Activated naive CD4-positive, alpha-beta T cell treated with anti-CD3 and anti-CD28 coated beads, Interleukin-2, amount 10 ng/mL, durations not matched to agents 7 days and 5 days (primary cell): ENCODE data around the gene SIRPA.

Experiments
- CTCF ChIA-PET: fragments of 350-600 bp; sonication (Branson Sonifier 250); formaldehyde crosslinking; loops from one replicate; lab custom pipeline; 2021; ENCODE audit warnings: antibody characterized with exemption; lab: Charles Lee
- DNase-seq: peaks from one replicate; pipeline ENCODE4 v3.0.0-alpha.2; 2020
- H3K27ac Mint-ChIP-seq: one replicate; pipeline ENCODE4 v1.8.0; 2021; ENCODE audit warnings: mild to moderate bottlenecking, moderate library complexity, mixed read lengths
- H3K27me3 Mint-ChIP-seq: one replicate; pipeline ENCODE4 v1.8.0; 2021; ENCODE audit warnings: mild to moderate bottlenecking, mixed read lengths
- H3K36me3 Mint-ChIP-seq: one replicate; pipeline ENCODE4 v1.8.0; 2021; ENCODE audit warnings: mixed read lengths
- H3K4me1 Mint-ChIP-seq: one replicate; pipeline ENCODE4 v1.8.0; 2021; ENCODE audit warnings: mixed read lengths
- H3K4me3 Mint-ChIP-seq: one replicate; pipeline ENCODE4 v1.8.0; 2021; ENCODE audit warnings: mild to moderate bottlenecking, moderate library complexity, mixed read lengths
- H3K9me3 Mint-ChIP-seq: one replicate; pipeline ENCODE4 v1.8.0; 2021; ENCODE audit warnings: mixed read lengths

SIRPA gene

GRCh38 chr20:1861347-1861976 is 33.7 kb upstream of the SIRPA start:
- no peaks in the 10 kb centered on the region for H3K36me3 Mint-ChIP-seq
- H3K4me3 Mint-ChIP-seq = no peak overlapping the region
- peaks cover 34% of the 10 kb centered on the region for H3K27me3 Mint-ChIP-seq
- CTCF ChIA-PET = no interaction called here
- H3K4me1 Mint-ChIP-seq = no peaks in the 10 kb centered on the region
- no peak for DNase-seq
- no peaks in the 10 kb centered on the region for H3K9me3 Mint-ChIP-seq
- no peak overlapping the region for H3K27ac Mint-ChIP-seq

GRCh38 chr20:1861996-1862662 is 33.1 kb upstream of the SIRPA start:
- Mint-ChIP-seq H3K4me1 (no peaks in the 10 kb centered on the region), H3K27ac (no peak overlapping the region), H3K27me3 (peaks cover 41% of the 10 kb centered on the region), H3K9me3 (no peaks in the 10 kb centered on the region), H3K36me3 (no peaks in the 10 kb centered on the region), H3K4me3 (no peak overlapping the region)
- DNase-seq = no peak
- CTCF ChIA-PET = no interaction called here

- Mint-ChIP-seq H3K36me3 (no peaks in the 10 kb centered on the region), H3K27me3 (peaks cover 43% of the 10 kb centered on the region), H3K9me3 (no peaks in the 10 kb centered on the region), H3K27ac (no peak overlapping the region), H3K4me1 (no peaks in the 10 kb centered on the region), H3K4me3 (no peak overlapping the region)
- DNase-seq = no peak
- CTCF ChIA-PET = no interaction called here
Measured at GRCh38 chr20:1862663-1863053, 32.5 kb upstream of the SIRPA start.

GRCh38 chr20:1863296-1863695 is 31.9 kb upstream of the SIRPA start:
- Mint-ChIP-seq H3K36me3 (no peaks in the 10 kb centered on the region), H3K9me3 (no peaks in the 10 kb centered on the region), H3K27ac (no peak overlapping the region), H3K4me3 (no peak overlapping the region), H3K27me3 (peaks cover 50% of the 10 kb centered on the region), H3K4me1 (no peaks in the 10 kb centered on the region)
- DNase-seq = no peak
- CTCF ChIA-PET = no interaction called here

- CTCF ChIA-PET = no interaction called here
- Mint-ChIP-seq H3K9me3 (no peaks in the 10 kb centered on the region), H3K27ac (no peak overlapping the region), H3K4me3 (no peak overlapping the region), H3K4me1 (no peaks in the 10 kb centered on the region), H3K36me3 (no peaks in the 10 kb centered on the region), H3K27me3 (peaks cover 66% of the 10 kb centered on the region)
- no peak for DNase-seq
Measured at GRCh38 chr20:1866834-1867233, 28.4 kb upstream of the SIRPA start.

GRCh38 chr20:1867495-1868260 is 27.5 kb upstream of the SIRPA start:
- Mint-ChIP-seq H3K4me1 (no peaks in the 10 kb centered on the region), H3K9me3 (no peaks in the 10 kb centered on the region), H3K27ac (no peak overlapping the region), H3K27me3 (peaks cover 59% of the 10 kb centered on the region), H3K4me3 (no peak overlapping the region), H3K36me3 (no peaks in the 10 kb centered on the region)
- no peak for DNase-seq
- CTCF ChIA-PET = no interaction called here

- no peak for DNase-seq
- Mint-ChIP-seq H3K36me3 (no peaks in the 10 kb centered on the region), H3K9me3 (no peaks in the 10 kb centered on the region), H3K4me1 (no peaks in the 10 kb centered on the region), H3K27ac (no peak overlapping the region), H3K4me3 (no peak overlapping the region), H3K27me3 (peaks cover 51% of the 10 kb centered on the region)
- CTCF ChIA-PET = no interaction called here
Measured at GRCh38 chr20:1868856-1869255, 26.4 kb upstream of the SIRPA start.

- CTCF ChIA-PET = no interaction called here
- Mint-ChIP-seq H3K36me3 (no peaks in the 10 kb centered on the region), H3K4me3 (no peak overlapping the region), H3K4me1 (no peaks in the 10 kb centered on the region), H3K27me3 (peaks cover 45% of the 10 kb centered on the region), H3K27ac (no peak overlapping the region), H3K9me3 (no peaks in the 10 kb centered on the region)
- DNase-seq = no peak
Measured at GRCh38 chr20:1870323-1870722, 24.9 kb upstream of the SIRPA start.

- H3K27me3 Mint-ChIP-seq = peaks cover 43% of the 10 kb centered on the region
- no peak overlapping the region for H3K27ac Mint-ChIP-seq
- no peaks in the 10 kb centered on the region for H3K36me3 Mint-ChIP-seq
- no peaks in the 10 kb centered on the region for H3K9me3 Mint-ChIP-seq
- no peak overlapping the region for H3K4me3 Mint-ChIP-seq
- CTCF ChIA-PET = interaction anchor here (0.6 kb wide), 1 partner anchor 444 kb away, joined by 3 read pairs; no protein-coding TSS in a partner anchor
- no peak for DNase-seq
- no peaks in the 10 kb centered on the region for H3K4me1 Mint-ChIP-seq
Measured at GRCh38 chr20:1870792-1871550, 24.2 kb upstream of the SIRPA start.

GRCh38 chr20:1871807-1872458 is 23.3 kb upstream of the SIRPA start:
- Mint-ChIP-seq H3K4me3 (no peak overlapping the region), H3K4me1 (no peaks in the 10 kb centered on the region)
- CTCF ChIA-PET = no interaction called here

GRCh38 chr20:1872459-1873097 is 22.6 kb upstream of the SIRPA start:
- no peak overlapping the region for H3K27ac Mint-ChIP-seq
- no peaks in the 10 kb centered on the region for H3K36me3 Mint-ChIP-seq
- peaks cover 31% of the 10 kb centered on the region for H3K27me3 Mint-ChIP-seq
- no peaks in the 10 kb centered on the region for H3K9me3 Mint-ChIP-seq
- H3K4me1 Mint-ChIP-seq = no peaks in the 10 kb centered on the region
- CTCF ChIA-PET = interaction anchor here (1.3 kb wide), 1 partner anchor 27 kb away, joined by 3 read pairs; no protein-coding TSS in a partner anchor
- no peak overlapping the region for H3K4me3 Mint-ChIP-seq
- no peak for DNase-seq

More at GRCh38 chr20:1871807-1872458, 23.3 kb upstream of the SIRPA start:
- H3K27me3 Mint-ChIP-seq = peaks cover 38% of the 10 kb centered on the region
- H3K36me3 Mint-ChIP-seq = no peaks in the 10 kb centered on the region
- no peak for DNase-seq
- no peak overlapping the region for H3K27ac Mint-ChIP-seq
- no peaks in the 10 kb centered on the region for H3K9me3 Mint-ChIP-seq

- Mint-ChIP-seq H3K9me3 (no peaks in the 10 kb centered on the region), H3K36me3 (no peaks in the 10 kb centered on the region), H3K4me3 (no peak overlapping the region), H3K27me3 (peaks cover 15% of the 10 kb centered on the region), H3K4me1 (no peaks in the 10 kb centered on the region), H3K27ac (no peak overlapping the region)
- CTCF ChIA-PET = no interaction called here
- DNase-seq = no peak
Measured at GRCh38 chr20:1874450-1875182, 20.6 kb upstream of the SIRPA start.

GRCh38 chr20:1875183-1875554 is 20.0 kb upstream of the SIRPA start:
- DNase-seq = no peak
- Mint-ChIP-seq H3K27ac (no peak overlapping the region), H3K36me3 (no peaks in the 10 kb centered on the region), H3K4me1 (no peaks in the 10 kb centered on the region), H3K27me3 (peaks cover 12% of the 10 kb centered on the region), H3K9me3 (no peaks in the 10 kb centered on the region), H3K4me3 (no peak overlapping the region)
- CTCF ChIA-PET = no interaction called here
